ENCODE data around the gene ESRRG.

The ESRRG gene

GRCh38 chr1:216702170-216702569 is 21.1 kb downstream of the ESRRG start:
- no peak for DNase-seq

GRCh38 chr1:216700779-216701178 is 22.4 kb downstream of the ESRRG start:
- DNase-seq = no peak

DNA sequence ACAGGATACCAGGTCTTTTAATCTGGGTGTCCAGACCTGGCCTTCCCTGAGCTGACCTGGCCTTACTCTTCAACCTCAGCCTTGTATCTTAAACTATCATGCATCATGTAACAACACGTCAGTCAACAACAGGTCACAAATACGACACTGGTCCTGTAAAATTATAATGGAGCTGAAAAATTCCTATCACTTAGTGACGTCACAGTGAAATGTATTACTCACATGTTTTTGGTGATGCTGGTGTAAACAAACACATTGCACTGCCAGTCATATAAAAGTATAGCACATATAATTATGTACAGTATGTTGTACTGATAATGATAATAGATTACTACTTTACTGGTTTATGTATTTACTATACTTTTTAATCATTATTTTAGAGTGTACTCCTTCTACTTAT is 31.5 kb downstream of the ESRRG start:
- DNase-seq = no peak

DNA sequence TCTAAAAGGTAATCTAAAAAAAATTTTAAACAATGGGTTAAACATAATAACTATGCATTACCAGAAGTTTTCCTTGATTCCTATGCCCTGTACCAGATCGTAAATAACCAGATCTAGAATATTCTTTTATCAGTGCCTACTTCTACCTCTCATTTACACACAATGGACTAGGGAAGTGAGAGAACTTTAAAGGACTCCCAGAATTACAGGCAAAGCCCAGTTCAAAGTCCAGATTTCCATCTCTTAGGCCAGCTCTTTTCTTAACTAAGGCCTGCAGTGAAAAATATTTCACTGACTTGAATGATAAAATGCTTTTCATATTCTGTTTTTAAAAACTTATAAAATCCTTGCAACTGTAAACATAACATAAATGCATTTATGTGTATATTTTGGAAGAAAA is 32.6 kb downstream of the ESRRG start:
- no peak for DNase-seq

DNA sequence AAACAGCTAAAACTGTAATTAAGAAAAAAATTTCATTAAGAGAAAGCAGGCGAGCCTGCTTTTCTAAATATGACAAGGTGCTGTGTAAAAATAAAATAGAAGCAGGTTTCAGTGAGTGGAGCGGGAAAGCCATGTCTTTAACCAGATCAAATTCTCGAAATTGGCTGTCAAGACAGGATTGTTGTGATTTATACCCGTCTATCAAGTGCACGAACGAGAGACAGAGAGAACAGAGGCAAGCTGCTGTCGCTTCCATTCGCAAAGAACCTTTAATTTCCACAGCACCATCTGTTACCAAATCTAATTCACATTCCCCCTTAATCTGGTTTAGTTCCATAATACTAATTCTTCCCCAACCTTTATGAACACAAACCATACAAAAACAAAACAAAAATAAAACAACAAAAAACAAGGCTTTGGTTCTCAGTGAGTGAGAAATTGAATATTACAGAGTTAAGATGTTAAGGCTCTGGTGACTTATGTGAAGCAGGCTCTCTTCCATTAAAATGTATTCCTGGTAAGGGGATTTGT is 35.0 kb downstream of the ESRRG start:
- no peak for DNase-seq

DNA sequence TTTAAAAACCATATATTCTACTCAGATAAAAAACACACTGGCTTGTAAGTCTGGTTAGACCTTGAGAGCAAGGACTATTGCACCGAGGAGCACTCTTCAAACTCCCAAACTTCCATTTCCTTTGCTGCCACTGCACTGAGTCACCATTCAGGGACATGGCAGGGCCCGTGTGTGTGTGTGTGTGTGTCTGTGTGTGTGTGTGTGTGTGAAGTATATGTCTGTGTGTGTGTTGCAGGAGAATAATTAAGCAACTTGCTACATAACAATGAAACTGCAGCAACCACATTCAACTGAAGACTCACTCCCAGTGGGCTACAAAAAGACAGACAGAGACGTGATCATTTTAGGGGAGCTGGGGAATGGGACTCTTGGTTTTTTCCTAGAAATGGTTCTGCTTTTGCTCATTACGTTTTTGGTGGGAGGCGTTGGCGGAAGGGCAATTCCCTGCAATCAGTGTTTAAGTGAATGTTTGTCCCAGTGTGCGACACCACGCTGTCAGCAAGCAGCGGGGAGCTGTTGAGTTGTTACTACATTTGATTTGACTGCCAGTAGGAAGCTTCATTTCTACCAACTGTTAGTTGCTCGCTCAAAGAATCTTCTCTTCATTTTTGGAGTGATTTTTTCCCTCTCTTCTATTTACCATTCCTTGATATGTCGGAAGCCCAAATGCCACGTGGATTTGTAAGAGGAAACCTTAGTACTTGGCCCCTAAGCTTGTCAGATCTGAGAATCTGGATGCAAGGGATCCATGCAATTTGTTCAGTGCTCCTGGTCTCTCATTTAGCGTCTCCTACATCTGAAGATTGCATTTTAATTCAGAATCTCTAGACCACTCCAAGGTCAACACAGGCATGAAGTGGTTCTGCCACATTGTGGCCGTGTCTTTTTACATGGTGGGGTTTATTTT is 36.1 kb downstream of the ESRRG start:
- DNase-seq = no peak

- DNase-seq = no peak
Observed at GRCh38 chr1:216682752-216683151, 40.5 kb downstream of the ESRRG start.

GRCh38 chr1:216679108-216679507 is 44.1 kb downstream of the ESRRG start:
- DNase-seq = no peak

DNA sequence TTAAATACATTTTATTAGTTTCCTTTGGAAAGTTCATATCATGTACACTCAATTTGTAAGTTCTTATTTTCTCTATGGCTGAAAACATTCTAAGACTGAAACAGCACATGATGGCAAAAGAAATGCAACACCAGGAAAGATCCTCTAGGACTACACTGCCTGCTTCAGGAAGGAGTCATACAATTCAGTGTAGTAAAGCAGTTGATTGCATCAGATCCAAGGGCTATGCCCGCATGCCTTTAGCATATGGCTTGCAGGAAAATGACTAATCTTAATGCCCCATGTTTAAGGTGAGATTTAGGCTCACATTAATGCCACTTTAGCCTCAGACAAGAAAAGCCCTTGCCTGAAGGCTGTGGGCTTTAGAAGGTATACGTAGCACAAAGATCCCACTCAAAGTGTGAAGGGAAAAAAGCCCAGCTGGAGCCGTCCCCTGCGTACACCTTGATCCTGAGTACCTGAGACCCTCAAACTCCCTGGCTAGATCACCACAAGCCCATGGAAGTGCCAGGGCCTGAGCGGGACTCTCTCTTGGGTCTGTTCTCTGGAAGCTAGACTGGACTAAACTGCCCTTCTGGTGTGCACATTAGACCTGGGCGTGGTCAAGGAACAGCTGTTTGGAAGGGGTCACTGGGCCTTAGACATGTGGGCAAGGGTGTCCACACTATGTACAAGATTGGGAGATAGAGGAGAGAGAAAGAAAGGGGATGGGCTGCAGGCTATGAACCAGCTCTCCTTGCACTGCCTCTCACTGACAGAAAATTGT is 52.9 kb downstream of the ESRRG start:
- no peak for DNase-seq

- no peak for DNase-seq
Observed at GRCh38 chr1:216666441-216666840, 56.8 kb downstream of the ESRRG start.

DNA sequence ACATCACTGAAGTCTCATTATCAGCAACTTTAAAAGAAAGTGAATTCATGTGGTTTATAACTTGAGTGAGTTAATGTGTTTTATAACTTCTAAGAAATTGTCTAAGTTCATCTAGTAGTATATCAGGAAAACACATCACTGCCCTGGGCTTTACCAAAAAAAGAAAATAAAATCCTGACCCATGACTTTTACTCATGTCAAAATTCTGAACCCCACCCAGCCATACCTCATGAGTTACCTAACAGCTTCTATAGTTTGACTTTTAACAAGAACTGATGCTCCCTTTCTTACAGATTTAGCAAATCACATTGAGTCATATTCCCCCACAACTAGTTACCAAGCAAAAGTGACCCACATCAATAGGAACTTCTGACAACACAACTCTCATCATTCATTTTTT is 57.4 kb downstream of the ESRRG start:
- DNase-seq = no peak

DNA sequence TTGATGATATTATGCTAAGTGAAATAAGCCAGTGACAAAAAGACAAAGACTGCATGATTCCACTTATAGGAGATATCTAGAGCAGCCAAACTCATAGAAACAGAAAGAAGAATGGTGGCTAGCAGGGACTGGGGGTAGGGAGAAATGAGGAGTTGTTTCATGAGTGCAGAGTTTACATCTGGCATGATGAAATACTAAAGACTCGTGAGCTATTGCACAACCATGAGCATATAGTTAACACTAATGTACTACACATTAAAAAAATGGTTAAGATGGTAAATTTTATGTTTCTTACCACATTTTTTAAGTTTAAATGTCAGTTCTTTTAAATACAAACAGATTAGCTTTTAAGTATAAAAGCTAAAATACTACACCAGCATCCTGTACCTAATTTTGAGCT is 57.8 kb downstream of the ESRRG start:
- no peak for DNase-seq

DNA sequence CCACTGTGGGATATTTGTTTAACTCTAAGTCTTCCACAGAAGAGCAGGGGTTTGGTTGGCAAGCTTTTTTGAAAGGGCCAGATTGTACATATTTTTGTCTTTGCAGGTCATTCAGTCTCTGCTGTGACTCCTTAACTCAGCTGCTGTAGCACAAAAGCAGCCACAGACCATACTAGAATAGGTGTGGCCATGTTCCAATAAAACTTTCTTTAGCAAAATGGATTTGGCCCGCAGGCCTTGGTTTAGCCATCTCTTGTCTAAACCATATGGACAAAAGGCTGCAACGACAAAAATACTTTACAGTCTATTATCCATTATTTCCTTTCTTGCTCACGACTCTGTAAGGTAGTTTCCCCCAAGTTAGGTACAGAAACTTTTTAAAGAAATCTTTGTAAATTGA is 60.5 kb downstream of the ESRRG start:
- no peak for DNase-seq

GRCh38 chr1:216660561-216660960 is 62.7 kb downstream of the ESRRG start:
- DNase-seq = no peak

GRCh38 chr1:216653001-216653400 is 70.2 kb downstream of the ESRRG start:
- no peak for DNase-seq

- no peak for DNase-seq
Observed at GRCh38 chr1:216651826-216652418, 71.3 kb downstream of the ESRRG start.

DNA sequence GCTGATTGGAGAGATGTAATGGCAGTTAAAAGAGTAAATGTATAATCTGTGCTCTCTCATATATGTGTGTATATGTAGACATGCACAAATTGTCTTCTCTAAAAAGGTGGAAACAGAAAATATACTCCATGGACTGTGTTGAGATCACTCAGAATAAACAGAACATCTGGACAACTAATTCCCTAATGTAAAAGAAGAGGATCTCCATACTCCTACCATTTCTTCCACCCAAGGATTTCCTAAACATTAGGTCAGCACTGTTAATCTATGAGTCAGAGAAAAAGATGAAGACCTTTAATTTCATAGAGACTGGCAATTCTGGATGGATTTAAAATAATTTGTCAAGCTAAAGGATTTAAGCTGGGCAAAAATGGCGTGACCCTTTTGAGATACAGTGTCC is 80.1 kb downstream of the ESRRG start:
- DNase-seq = no peak

GRCh38 chr1:216641669-216642460 is 81.4 kb downstream of the ESRRG start:
- no peak for DNase-seq

- no peak for DNase-seq
Observed at GRCh38 chr1:216640100-216640499, 83.1 kb downstream of the ESRRG start.

GRCh38 chr1:216632980-216633379 is 90.2 kb downstream of the ESRRG start:
- no peak for DNase-seq

DNA sequence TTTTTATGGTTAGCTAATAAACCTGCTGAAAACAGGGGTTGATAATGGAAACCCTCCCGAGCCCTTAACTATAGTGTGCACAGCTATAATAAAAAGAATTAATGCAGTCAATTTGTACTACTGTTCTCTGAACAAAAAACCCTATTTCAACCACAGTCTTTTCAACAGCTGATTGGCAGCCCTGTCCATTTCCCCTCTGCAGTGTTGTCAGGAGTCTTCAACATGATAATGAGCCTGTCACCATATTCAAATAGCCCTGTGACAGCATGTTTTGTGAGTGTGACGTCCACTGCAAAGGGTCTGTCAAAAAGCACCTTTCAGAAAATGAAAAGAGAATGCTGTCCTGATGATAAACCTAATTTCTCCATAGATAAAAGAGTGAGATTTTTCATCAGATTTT is 92.7 kb downstream of the ESRRG start:
- DNase-seq = no peak

DNA sequence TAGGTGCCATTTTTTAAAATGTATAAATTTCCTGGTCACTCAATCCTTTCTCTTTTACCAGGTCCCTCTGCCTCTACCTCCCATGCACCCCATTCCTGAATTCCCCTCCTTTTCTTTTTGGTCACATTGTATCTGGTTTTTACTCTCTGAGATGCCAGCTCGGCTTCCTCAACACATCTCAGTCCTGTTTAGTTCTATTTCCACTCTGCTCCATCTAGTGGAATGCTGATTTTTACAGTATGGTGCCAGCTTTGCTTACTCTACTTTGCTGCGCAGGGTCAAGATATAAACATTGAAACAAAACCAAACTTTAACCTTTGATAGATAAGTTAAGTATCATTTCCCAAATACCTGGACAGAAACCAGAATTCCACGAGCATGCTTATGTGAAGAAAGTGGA is 96.0 kb downstream of the ESRRG start:
- no peak for DNase-seq
